ENCODE measurements around the gene AKR1D1.

DNA sequence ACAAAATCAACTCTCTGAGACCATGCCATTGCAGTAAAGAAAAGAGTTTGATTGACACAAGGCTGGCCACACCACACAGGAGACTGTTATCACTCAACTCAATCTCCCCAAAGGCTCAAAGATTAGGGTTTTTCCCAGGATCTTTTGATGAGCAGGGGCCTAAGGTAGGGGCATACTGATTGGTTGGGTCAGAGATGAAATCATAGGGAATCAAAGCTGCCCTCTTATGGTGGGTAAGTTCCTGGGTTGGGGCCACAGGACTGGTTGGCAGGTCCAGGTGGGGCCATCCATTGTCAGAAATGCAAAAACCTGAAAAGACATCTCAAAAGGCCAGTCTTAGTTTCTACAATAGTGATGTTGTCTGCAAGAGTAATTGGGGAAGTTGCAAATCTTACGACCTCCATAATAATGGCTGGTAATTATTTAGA is 91.6 kb downstream of the AKR1D1 start:
- TF ChIP-seq, protein P1, sequence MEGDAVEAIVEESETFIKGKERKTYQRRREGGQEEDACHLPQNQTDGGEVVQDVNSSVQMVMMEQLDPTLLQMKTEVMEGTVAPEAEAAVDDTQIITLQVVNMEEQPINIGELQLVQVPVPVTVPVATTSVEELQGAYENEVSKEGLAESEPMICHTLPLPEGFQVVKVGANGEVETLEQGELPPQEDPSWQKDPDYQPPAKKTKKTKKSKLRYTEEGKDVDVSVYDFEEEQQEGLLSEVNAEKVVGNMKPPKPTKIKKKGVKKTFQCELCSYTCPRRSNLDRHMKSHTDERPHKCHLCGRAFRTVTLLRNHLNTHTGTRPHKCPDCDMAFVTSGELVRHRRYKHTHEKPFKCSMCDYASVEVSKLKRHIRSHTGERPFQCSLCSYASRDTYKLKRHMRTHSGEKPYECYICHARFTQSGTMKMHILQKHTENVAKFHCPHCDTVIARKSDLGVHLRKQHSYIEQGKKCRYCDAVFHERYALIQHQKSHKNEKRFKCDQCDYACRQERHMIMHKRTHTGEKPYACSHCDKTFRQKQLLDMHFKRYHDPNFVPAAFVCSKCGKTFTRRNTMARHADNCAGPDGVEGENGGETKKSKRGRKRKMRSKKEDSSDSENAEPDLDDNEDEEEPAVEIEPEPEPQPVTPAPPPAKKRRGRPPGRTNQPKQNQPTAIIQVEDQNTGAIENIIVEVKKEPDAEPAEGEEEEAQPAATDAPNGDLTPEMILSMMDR (conservative IDR thresholded peaks at IDR 0.05; ENCODE audit: low read depth, low read length): no peak
- no peak for TF ChIP-seq EZH2phosphoT487 (IDR thresholded peaks at IDR 0.05; ENCODE audit: borderline replicate concordance, low read length)
